Measurements from ENCODE around the gene PEX6. TPM values are rescaled to one million over a fixed set of nuclear protein-coding genes. Genes with fewer than 3 reads are reported as not detected.
"Not testable (repeated sequence)": the region's sequence is repeated elsewhere in the genome, so short reads cannot be mapped to it uniquely, and the experiment has no call there.

The PEX6 gene
- total RNA-seq, 1 donor from 2014 or later: 19.2 TPM

DNA sequence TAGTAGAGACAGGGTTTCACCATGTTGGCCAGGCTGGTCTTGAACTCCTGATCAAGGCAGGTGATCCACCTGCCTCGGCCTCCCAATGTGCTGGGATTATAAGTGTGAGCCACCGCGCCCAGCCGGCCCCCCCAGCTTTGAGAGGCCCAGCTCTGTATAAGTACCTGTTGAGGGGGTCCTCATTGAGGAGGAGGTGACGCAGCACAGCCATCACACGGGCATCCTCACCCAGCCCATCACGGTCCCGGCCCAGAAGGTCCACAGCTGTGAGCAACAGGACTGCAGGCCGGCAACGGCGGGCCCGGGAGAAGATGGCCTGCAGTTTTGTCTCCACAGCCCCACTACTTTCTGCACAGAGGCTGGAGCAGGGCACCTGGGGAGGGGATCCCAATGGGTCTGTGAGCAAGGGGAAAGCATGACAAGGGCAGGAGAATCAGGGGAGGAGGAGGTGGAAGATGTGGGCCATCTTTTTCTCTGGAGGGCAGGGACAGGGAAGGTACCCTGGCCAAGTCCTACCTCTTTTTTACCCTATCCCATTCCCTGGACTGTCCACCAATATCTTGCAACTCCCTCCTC, 10.8 kb downstream of the PEX6 start:
- no peak for DNase-seq (ENCODE audit: low read depth in 2 of 2)

DNA sequence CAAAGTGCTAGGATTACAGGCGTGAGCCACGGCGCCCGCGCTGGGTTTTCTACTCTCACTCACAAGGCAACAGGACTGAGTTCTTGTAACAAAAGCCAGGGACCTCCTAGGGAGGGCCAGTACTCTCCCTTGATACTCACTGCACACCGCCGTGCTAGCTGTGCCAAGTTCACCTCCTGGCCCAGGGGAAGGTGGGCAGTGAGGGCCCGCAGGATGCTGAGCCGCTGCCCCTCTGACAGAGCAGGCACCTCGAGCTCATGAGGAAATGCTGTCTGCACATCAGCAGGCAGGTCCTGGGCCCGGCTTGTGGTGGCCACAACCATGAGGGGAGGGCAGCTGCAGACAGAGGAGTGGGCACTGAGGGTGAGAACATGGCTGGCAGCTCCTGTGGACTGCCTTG, 11.8 kb downstream of the PEX6 start:
- no peak for DNase-seq (ENCODE audit: low read depth in 2 of 2)

DNA sequence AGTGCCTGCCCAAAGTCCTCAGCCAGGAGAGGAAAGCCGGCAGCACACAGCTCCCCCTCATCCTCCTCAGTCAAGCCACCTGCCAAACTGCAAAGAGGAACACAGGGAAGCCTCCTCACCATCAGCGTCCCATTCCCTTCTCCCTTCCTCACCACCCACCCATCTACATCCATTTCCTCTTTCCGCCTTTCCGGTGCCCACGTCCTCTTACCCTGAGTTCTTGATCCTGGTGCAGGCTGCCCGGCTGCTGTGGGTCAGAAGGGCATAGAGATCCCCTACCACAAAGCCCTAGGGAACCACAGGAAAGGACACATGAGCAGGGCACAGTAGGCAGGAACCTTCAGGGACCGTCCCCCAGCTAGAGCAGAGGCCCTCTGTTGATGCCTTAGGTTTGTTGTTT, 12.4 kb downstream of the PEX6 start:
- DNase-seq (ENCODE audit: low read depth in 2 of 2): no peak

DNA sequence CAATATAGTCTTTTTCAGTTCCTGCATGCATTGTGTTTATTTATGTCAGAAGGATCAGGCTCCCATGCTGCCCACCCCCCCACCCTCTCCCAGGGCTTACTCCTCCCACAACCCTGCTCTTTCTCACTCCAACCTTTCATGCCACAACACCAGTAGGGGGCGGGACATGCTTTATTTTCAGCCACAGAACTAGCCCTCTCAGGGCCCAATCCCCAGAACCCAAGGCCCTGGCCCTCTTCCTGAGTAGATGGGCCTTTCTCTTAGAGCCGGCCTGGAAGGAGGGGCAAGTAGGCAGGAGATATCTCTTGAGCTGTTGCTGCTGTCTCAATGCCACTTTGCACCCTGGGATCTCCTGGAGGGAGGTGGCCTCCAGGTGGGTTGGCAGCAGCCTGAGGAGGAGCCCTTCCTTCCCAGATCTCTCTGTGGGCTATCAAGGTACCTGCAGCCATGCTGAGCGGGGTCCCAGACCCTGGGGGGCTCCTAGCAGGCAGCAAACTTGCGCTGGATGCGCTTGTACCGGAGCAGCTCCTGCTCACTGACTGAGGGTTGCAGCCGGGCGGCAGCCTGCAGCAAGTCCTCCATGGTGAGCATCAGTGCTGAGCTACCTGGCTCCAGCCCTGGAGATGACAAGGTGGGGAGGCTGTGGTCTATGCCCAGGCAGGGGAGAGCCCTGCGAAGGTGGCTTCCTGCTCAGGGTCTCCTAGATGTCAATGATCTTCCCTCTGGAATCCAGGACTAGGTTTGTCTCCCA, 15.0 kb downstream of the PEX6 start:
- DNase-seq (ENCODE audit: low read depth in 2 of 2): peak; percentile 66 to 71

DNA sequence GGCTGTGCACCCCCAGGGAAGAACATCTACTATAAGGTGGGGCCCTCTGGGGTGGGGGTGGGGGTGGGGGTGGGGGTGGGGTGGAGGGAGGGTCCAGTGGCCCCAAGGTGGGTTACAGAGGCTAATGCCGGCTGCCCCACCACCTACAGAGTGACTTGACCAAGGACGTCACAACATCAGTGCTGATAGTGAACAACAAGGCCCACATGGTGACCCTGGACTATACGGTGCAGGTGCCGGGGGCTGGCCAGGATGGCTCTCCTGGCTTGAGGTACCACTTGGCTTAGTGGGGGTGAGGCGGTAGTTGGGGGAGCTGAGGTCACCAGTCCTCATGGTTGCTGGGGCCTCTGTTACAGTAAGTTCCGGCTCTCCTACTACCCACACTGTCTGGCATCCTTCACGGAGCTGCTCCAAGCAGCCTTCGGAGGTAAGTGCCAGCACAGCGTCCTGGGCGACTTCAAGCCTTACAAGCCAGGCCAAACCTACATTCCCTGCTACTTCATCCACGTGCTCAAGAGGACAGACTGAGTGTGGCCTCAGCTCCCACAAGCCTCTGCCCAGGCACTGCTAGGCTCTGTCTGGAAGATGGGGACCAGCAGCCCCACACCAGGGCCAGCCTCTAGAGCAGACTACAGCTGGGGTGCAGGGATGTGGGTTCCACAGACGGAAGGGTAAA, 15.7 kb downstream of the PEX6 start:
- DNase-seq (ENCODE audit: low read depth in 2 of 2): no peak

DNA sequence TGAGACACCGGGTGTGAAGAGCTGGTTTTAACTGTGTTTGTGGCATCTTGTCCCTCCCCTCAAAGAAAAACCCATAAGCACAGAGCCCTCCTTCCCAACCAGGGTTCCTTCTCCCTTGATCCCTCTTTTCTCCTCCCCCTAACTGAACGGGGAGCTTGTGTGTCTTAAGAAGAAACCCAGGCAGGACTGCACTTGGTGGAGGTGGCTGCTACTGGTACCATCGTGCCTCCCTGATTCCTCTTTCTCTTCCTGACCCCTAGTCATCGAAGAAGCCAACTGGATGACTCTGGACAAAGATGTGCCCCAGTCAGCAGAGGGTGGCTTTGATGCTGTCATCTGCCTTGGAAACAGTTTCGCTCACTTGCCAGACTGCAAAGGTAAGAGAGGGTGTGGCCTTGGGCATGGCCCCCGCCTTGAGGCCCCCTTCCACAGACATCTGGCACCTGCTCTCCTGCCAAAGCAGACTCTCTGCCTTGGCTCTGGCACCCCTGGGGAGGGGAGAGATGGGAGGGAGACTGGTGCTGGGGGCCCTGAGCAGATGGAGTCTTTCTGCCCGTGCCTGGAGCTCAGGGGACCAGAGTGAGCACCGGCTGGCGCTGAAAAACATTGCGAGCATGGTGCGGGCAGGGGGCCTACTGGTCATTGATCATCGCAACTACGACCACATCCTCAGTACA, 16.3 kb downstream of the PEX6 start:
- no peak for DNase-seq (ENCODE audit: low read depth in 2 of 2)

DNA sequence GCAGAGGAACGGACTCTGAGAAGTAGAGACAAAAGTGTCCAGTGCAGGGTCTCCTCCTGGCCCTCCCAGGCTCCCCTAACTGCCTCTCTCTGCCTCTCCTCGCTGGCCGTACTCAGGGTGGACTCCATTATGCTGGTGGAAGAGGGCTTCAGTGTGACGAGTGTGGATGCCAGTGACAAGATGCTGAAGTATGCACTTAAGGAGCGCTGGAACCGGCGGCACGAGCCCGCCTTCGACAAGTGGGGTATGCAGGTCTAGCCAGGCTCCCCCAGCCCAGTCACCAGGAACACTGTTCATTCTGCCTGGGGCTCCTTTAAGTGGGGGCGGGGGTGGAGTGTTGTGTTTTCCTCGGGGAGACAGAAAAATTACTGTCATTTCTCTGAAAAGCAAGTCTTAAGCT, 16.9 kb downstream of the PEX6 start:
- DNase-seq (ENCODE audit: low read depth in 2 of 2): no peak

DNA sequence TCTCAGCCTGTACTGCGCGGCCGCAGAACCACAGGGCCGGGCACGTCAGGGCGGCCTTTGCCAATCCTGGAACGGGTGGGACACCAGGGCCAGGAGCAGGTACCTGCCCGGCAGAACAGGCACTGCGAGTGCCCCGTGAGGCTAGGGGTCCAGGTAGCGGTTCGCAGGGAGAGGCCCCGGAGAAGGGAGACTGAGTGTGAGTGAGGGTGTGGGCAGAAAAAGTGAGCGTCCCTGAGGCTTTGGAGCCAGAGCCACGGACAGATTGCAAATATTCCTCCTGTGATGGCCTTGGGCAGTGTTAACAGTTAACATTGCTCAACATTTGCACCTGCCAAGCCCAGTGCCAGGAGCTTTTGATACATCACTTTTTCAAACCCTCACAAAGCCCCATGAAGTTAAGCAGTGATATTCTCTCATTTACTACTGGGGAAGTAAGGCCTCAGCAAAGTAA, 17.9 kb downstream of the PEX6 start:
- DNase-seq (ENCODE audit: low read depth in 2 of 2): no peak

DNA sequence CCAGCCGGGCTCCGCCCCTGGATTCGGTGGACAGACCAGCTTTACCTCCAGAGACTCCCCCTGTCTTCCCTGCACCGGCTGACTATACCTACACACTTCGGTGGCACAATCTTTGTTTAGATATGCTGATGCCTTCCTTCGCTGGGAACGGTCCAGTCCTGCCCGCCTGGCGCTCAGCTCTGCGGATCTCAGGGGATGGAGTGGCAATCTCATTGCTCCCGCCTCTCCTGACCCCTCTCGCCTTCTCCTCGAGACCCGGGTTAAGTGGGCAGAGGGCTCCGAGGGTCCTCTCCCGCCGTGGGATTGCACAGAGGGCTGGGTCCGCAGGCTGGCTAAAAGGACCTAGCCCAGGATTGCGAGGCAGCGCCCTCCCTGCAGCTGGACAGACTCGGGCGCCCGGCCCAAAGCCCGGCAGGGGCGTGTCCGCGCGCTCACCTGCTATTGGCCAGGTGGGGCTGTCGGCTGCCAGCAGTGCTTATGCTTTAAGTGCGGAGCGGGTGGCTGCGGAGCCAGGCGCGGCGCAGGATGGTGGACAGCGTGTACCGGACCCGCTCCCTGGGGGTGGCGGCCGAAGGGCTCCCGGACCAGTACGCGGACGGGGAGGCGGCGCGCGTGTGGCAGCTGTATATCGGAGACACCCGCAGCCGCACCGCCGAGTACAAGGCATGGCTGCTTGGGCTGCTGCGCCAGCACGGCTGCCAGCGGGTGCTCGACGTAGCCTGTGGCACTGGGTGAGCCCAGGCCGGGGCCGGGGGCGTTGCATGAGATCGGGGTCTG, 18.6 kb downstream of the PEX6 start, which contains the start of gene GNMT:
Gene GNMT, plus strand, starts transcription at position 512 of the 777 bp plus-strand sequence. Its CDS starts 14 bp downstream, at position 526.
- peak; percentile 28 to 49 for DNase-seq (ENCODE audit: low read depth in 2 of 2)

DNA sequence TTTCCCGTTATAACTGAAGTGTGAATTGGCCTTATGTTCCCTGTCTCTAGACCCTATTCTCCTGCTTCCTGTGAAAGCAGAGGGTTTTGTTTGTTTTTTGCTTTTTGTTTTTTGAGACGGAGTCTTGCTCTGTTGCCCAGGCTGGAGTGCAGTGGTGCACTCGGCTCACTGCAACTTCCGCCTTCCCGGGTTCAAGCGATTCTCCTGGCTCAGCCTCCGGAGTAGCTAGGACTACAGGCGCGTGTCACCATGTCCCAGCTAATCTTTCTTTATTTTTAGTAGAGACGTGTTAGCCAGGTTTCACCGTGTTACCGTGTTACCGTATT, 19.1 kb downstream of the PEX6 start:
- no peak for DNase-seq (ENCODE audit: low read depth in 2 of 2)

DNA sequence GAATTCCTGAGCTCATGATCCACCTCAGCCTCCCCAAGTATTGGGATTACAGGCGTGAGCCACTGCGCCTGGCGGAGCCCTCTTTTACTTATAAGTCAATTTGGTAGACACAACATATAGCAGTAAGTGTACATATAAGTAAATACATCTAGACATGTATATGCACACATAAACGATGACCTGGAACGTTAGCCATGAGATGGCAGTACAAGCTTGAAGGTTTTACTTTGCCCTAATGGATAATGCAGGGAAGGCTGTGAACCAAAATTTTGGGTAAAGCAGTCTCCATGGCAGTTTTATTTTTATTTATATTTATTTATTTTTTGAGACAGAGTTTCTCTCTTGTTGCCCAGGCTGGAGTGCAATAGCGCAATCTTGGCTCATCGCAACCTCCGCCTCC, 20.9 kb downstream of the PEX6 start:
- DNase-seq (ENCODE audit: low read depth in 2 of 2): no peak

DNA sequence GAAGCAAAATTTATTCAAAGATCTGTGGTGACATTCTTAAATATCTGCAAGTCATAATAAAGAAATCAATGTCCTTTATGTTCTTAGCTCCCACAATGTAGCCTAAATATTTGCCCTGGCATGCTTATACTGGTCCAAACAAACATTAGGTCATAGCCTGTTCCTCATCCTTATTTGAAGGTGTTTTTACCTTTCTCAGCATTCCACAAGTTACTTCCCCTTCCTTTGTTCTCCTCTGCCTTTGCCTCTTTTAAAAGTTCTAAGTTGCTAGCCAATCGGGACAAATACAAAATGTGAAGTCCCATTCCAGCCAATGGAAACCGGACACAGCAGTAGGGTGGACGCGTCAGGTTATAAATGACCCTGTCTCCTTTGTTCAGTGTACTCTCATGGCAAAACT, 24.6 kb downstream of the PEX6 start:
- not testable (repeated sequence) for DNase-seq (ENCODE audit: low read depth in 2 of 2)

DNA sequence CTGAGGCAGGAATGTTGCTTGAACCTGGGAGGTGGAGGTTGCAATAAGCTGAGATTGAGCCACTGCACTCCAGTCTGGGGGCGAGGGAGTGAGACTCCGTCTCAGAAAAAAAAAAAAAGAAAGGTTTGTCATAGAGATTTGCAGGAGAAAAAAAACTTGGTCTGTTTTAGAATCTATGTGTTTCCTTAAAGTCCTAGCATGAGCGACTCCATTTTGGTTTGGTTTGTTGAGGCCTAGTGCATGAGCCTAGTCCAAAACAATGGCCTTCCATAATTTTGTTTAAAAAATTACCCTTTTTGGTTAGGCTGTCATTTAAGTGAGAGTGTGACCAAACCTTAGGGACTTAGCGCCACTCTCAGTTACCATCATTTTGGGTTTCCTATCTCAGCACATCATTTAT, 26.6 kb downstream of the PEX6 start:
- DNase-seq (ENCODE audit: low read depth in 2 of 2): no peak

DNA sequence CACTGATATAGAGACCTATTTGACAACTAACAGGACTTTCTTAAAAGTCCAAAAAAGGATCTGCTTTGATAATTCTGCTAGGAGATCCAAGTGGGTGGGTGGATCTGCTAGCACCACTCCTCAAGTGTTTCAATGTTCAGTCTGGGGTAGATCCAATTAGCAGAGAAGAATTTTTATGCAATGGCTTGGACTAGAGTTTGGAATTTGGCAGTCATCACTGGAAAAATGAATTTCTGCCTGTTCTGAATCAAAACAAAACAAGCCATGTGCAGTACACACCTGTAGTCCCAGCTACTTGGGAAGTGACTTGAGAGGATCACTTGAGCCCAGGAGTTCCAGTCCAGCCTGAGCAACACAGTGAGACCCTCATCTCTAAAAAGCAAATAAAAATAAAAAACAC, 31.0 kb downstream of the PEX6 start:
- peak in 1 of 2 donors; percentile 46 for DNase-seq (ENCODE audit: low read depth in 2 of 2)

DNA sequence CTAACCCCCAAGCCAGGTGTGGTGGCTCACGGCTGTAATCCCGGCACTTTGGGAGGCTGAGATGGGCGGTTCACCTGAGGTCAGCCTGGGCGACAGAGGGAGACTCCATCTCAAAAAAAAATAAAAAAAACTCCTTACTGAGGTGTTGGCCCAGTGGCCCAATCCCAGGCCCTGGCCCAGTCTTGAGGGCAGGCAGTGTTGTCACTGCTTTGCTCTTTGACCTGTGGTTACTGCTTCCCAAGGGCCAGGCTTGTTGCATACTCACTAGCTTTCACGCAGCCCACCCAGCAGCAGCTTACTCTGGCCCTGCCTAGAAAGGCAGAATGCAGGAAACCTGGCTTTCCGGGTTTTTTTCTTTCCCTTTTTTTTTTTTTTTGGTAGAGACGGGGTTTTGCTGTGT, 36.5 kb downstream of the PEX6 start:
- DNase-seq (ENCODE audit: low read depth in 2 of 2): no peak

DNA sequence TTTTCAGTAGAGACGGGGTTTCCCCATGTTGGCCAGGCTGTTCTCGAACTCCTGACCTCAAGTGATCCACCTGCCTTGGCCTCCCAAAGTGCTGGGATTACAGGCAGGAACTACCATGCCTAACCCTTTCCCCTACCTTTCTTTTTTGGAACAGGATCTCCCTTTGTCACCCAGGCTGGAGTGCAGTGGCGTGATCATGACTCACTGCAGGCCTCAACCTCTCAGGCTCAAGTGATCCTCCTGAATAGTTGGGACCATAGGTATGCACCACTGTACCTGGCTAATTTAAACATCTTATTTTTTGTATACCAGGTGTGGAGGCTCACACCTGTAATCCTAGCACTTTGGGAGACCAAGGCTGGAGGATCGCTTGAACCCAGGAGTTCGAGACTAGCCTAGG, 37.6 kb downstream of the PEX6 start:
- DNase-seq (ENCODE audit: low read depth in 2 of 2): not testable (repeated sequence)

DNA sequence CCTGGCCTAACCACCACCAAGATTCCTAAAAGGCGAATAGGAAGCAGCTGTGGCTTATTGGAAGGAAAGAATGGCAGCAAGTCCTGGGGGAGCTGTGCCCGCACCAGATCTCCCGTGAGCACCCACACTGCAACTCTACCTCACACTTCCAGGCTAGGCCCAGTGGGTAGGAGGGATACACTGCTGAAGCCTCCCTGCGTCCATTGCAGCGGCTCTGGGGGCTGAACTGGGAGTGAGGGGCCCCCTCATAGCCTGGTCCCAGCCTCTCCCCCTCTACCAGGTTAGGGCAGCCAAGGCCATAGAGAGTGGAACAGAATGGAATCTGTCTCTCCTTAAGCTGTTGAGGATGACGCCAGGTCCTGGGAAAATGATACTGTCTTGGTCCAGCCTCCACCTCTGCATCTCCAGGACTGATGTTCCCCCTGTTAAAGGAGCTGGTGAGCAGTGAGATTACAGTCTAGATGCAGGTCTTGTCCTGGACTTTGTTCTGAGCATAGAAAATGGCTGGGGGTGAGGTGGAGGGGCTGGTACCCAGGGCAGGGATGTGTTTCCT, 38.4 kb downstream of the PEX6 start:
- no peak for DNase-seq (ENCODE audit: low read depth in 2 of 2)

DNA sequence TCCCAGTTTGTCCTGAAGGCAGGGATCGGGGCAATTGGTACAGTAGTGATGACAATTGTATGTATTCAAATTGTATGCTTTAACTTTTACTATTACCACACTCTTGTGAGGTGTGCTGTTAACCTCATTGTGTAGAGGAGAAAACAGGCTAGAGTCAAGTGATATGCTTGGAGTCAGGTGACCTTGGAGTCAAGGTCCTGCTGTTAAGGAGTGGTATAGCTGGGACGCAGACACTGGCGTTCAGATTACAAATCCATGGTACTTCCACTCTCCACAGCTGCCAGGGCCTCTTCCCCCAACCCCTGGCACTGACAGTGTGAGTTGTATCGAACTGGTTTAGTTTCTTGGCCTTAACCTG, 39.2 kb downstream of the PEX6 start:
- DNase-seq (ENCODE audit: low read depth in 2 of 2): no peak

DNA sequence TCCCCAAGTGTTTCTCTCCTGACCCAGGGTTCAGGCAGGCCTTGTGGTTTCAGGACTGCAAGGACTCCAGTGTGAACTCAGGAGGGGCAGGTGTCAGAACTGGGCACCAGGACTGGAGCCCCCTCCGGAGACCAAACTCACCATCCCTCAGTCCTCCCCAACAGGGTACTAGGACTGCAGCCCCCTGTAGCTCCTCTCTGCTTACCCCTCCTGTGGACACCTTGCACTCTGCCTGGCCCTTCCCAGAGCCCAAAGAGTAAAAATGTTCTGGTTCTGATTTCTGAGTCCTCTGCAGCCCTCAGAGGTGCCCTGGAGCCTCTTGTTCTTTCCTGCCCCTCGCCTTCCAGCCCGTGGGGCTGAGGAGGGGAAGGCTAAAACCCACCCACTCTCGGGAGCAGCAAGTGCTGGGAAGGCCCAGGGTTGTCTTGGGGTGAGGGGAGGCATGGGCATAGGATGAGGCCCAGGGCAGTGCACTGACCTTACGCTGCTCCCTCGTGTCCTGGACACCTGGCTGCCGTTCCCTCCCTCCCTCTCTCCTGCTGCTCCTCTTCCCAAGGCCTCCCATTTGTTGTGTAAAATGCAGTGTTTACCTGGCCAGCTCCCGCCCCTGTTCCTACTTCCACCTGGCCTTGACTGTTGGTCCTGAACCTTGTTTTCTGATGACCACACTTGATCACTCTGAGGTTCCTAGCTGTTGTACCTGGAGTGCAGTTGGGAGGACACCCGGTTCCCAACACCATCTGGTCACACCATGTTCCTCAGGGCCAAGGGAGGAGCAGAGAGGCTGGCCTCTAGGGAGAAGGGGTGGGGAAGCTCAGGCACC, 39.8 kb downstream of the PEX6 start:
- DNase-seq (ENCODE audit: low read depth in 2 of 2): no peak

DNA sequence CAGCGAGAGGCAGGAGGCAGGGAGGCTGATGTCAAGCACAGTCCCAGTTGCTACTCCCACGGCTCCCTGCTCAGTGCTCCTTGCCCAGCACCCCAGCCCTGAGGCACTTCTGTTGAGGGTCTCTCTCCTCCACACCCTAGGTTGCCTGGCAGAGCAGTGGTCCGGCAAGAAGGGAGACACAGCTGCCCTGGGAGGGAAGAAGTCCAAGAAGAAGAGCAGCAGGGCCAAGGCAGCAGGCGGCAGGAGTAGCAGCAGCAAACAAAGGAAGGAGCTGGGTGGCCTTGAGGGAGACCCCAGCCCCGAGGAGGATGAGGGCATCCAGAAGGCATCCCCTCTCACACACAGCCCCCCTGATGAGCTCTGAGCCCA, 40.6 kb downstream of the PEX6 start:
- DNase-seq (ENCODE audit: low read depth in 2 of 2): no peak
